ENCODE results near the gene RAB27A. TPM values are rescaled to one million over a fixed set of nuclear protein-coding genes. Genes with fewer than 3 reads are reported as not detected.
"Not testable (repeated sequence)": the region's sequence is repeated elsewhere in the genome, so short reads cannot be mapped to it uniquely, and the experiment has no call there.

Gene RAB27A
- polyA plus RNA-seq, 4 donors: 15.5 to 19.2 (median 18.2) TPM

DNA sequence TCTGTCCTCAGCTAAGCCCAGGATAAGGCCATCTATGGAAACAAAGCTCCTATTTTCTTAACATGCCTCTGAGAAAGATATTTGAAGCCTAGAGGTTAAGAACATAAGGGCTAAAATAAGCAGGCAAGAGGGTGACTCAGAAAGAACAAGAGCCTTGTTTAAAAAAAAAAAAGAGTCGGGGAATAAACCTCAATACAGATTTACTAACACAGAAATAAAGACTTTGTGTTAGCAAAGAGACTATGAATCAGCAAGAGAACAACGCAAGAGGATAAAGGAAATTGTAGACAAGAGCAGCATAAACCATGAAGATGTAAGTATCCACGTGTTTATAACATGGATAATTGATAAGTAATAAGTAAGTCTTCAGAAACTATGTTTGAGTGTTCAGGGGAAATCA lies 36.0 kb downstream of the RAB27A start:
- DNase-seq (ENCODE audit: low read depth in 4 of 4, low spot score in 2 of 4): no peak

DNA sequence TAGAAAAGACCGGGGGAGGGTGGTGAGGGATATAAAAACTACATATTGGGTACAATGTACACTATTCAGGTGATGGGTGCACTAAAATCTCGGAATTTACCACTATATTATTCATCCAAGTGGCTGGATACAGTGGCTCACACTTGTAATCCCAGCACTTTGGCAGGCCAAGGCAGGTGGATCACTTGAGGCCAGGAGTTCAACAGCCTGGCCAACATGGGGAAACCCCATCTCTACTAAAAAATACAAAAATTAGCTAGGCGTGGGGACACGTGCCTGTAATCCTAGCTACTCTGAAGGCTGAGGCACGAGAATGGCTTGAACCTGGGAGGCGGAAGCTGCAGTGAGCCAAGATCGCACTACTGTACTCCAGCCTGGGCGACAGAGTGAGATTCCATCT lies 37.4 kb downstream of the RAB27A start:
- DNase-seq (ENCODE audit: low read depth in 4 of 4, low spot score in 2 of 4): not testable (repeated sequence)

DNA sequence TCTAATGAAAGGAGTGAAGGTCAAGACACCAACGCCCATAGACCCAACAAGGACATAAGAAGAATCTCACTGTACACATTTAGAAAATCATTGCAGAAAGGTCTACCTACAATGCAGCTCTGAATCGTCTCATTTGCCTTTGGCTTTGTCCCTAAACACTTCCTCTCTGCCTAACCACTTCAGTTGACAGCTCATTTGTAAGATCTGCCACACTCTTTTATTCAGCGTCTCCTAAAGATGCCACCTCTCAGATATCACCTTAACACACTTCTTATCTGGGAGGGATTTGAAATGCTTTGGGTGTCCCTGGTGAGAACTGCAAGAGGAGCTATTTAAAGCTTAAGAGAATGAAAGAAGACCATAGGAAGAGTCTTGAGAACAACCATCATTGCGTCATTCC lies 38.7 kb downstream of the RAB27A start:
- no peak for DNase-seq (ENCODE audit: low read depth in 4 of 4, low spot score in 2 of 4)

DNA sequence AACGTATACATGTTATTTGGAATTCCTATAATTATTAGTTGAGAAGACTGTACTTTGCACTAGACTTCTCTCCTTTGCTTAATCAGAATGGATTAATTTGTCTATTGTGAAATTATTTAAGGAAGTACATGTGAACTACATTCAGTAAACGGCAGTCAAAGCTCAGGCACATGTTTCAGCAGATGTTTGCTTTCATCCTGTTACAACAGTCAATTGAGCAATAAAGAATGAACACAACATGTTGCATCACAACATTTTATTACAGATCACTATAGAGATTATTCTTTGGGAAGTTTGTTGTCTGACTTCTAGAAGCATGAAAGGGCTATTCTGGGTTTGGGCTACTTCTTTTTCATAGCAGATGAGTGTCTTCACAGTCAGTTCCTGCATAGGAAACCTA lies 39.2 kb downstream of the RAB27A start:
- DNase-seq (ENCODE audit: low read depth in 4 of 4, low spot score in 2 of 4): no peak

DNA sequence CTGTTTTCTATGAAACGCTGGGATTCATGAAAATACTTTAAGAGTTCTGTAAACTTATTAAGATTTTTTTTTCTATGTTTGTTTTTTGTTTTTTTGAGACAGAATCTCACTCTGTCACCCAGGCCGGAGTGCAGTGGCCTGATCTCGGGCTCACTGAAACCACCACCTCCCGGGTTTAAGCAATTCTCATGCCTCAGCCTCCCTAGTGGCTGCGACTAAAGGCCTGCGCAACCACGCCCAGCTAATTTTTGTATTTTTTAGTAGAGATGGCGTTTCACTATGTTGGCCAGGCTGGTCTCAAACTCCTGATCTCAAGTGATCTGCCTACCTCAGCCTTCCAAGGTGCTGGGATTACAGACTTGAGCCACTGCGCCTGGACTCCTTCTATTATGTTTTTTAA lies 39.7 kb downstream of the RAB27A start:
- not testable (repeated sequence) for DNase-seq (ENCODE audit: low read depth in 4 of 4, low spot score in 2 of 4)

DNA sequence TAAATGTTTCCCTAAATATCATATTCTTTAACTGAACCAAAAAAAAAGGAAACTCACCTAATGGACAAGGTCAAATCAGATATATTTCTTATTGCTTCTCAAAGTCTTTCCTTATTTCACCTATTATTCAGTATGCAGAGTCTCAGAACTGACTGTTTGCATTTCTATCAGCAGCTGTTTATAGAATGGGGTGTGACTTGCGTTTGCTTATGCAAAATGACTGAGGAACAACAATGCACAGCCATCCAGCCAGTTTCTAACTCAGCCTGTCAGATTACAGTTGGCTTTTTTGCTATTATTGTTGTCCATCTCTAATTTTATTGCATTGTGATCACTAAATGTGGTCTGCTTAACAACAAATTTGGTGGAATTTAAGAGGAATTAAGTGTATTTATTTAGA lies 40.7 kb downstream of the RAB27A start:
- no peak for DNase-seq (ENCODE audit: low read depth in 4 of 4, low spot score in 2 of 4)

DNA sequence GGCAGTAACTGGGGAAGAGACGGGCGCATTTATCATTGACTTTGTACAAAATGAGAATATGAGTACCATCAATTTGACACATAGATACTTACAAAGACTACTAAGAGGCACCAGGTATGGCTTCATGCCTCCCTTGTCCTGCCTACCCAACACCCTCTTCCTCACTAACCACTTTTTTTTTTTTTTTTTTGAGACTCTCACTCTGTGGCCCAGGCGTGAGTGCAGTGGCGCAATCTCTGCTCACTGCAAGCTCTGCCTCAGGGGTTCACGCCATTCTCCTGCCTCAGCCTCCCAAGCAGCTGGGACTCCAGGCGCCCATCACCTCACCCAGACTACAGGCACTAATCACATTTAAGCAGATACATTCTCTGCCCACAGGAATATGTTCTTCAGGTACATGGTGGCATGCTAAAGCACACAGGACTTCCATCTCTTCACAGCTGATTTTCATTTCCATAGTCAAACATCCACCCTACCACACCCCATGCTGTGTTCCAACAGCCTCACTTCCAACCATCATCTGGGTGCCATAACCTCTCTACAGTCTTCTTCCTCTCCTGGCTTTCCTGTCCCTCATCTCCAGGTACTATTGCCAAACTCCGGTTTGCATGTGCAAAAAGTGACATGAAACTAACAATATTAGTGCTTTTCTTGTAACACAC lies 41.7 kb downstream of the RAB27A start:
- no peak for DNase-seq (ENCODE audit: low read depth in 4 of 4, low spot score in 2 of 4)

GRCh38 chr15:55247311-55247710 lies 42.3 kb downstream of the RAB27A start:
- no peak for DNase-seq (ENCODE audit: low read depth in 4 of 4, low spot score in 2 of 4)

DNA sequence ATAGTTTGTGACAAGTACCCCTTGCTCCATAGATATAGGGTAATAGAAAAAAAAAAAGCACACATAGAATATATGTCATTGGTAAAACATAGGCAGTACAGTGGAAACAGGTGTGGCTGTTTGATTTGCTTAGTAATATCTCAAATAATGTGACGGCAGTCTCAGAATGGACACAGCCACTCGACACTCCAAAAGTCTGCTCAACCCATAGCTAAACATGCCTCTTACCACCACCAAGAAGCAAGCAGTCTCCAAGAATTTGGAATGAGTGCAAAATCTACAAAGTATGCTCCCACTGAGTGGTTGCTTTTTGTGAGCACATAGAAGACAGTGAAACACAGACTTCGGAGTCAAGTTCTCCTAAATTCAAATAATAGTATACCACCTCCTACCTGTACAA lies 43.0 kb downstream of the RAB27A start:
- DNase-seq (ENCODE audit: low read depth in 4 of 4, low spot score in 2 of 4): no peak

DNA sequence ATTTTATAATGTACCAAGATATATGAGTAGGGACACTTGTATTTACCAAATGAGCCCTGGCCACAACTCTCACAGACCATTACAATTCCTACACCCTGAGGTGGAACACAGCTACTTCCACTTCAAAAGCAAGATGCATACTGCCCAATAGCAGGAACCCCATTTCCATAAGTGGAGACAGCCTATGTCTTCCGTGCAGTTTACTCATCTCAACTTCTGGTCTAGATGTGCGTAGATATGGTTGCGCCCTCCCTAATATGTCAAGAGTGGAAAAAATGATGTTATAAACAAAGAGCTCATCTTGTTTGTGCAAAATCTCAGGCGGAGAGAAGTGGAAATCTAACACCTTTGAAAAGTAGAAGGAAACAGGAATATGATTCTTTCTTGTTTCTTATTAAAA lies 44.6 kb downstream of the RAB27A start:
- DNase-seq (ENCODE audit: low read depth in 4 of 4, low spot score in 2 of 4): no peak

DNA sequence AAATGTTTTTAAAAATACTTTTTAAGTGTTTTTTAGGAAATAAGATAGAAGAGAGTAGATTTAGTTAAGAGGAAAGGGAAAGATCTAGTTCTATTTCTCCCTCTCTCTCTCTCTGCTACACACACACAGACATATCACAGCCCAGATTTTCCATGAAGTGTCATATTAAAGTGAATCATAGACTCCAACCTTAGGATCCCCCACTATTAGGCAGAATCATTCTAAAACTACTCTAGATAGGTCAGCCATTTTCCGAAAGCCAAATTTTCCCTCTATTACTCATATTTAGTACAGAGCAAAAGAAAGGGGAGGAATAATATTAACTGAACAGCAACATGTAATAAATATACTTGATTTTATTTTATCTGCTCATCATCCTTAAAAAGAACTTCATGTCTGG lies 47.7 kb downstream of the RAB27A start:
- DNase-seq (ENCODE audit: low read depth in 4 of 4, low spot score in 2 of 4): no peak

DNA sequence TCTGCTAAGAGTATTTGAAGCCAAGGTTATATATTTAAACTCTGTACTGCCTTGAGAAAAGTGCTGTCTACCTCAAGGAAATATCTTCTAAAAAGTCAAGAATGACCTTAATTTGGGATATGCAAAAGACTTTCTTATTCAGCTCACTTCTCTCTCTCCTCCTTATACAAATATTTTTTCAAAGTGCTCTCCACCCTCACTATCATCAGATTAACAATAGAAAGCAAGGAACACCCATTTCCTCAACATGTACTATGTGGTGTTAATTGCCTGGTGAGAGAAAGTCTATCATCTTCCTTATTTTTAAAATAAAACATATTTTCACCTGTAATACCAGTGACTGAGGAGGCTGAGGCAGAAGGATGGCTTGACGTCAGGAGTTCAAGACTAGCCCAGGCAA lies 48.4 kb downstream of the RAB27A start:
- DNase-seq (ENCODE audit: low read depth in 4 of 4, low spot score in 2 of 4): no peak

DNA sequence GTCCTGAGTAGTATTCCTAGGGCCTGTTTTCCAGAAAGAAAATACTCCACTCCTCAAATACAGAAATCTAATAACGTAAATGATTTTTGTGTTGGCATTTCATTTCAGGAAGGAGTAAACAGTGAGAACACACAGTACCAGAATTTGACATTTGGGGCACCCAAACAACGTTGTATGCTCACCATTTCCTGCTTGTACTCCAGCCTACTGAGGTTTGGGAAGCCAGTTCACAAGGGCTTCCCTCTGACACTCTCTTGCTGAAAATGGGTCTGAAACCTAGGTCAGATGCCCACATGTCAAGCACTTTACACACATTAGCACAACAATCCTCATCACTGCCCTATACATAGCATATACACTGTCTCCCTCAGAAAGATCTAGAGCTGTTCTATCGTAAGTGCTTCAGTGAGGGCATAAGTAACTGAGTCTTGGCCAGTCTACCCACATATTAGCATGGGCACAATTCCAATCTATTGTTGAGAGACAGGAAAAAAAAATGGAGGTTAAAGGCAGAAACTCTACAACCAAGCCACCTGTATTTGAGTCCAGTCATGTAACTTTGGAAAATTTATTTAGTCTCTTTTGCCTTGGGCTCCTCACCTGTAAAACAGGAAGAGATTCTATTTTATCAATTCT lies 49.4 kb downstream of the RAB27A start:
- no peak for DNase-seq (ENCODE audit: low read depth in 4 of 4, low spot score in 2 of 4)

DNA sequence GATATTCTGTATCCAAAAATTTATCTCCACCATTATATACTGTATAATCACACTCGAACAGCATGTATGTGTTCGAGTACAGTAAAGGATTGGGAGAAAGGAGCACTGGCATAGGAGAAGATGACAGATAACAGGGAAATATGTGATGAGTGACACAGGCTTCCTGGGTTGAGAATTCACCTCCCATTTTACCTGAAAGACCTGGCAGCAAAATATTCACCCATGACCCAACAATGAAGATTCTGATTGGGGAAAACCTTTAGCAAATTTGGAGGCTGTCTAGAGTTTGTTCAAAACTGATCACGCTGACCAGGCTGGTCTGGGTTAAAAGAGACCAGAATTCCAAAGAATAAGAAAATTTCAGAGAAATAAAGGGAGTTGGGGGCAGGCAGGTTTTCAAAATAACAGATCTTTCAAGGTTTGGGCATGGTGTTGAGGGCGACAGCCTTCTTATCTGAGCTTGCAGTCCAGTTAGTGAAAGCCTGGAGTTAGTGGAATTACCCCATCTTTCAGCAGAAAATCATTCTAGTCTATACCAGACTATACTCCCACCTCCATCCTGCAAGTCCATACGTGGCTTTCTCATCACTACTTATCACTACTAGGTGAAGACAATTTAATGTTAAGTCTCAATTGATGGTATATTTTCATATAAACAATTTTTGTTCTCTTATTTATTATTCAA lies 50.0 kb downstream of the RAB27A start:
- no peak for DNase-seq (ENCODE audit: low read depth in 4 of 4, low spot score in 2 of 4)

- DNase-seq (ENCODE audit: low read depth in 4 of 4, low spot score in 2 of 4): no peak
These were observed 50.7 kb downstream of the RAB27A start for GRCh38 chr15:55238877-55239276.

DNA sequence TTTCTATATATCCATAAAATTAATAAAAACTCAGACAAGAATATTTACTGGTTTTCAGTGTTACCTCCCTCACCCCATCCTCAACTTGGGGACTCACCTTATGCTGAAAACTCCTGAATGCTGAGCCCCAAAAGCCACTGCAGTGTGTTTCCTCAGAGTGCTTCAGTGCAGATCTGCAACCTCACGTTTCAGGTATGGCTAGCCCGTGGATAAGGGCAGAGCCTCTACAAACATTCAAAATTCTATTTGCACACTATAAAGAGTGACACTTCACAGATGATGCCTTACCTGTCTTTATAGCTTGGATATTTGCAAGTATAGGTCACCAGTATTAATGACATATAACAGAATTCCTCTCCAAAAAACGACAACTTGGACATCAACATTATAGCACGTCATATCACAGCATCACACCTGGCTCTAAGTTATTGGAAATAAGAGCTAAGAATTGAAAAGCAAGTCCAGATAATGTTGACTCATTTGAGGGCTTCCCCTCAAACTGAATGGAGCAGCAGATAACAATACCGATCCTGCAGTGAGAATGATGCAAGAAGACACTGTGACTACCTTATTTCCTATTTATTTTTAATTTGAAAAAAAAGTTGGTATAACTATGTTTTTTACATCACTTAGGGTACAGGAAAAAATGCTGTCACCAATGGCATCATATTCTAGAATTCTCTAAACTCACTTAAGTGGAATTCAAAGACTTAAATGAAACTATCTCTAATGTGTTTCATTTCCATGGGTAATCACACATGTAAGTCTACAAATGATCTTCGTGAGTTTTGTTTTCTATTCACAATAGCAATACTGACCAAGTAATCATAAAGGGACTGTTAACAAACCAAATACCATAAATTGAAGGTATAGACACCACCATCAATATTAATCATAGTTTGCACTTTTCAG lies 52.1 kb downstream of the RAB27A start:
- DNase-seq (ENCODE audit: low read depth in 4 of 4, low spot score in 2 of 4): no peak

DNA sequence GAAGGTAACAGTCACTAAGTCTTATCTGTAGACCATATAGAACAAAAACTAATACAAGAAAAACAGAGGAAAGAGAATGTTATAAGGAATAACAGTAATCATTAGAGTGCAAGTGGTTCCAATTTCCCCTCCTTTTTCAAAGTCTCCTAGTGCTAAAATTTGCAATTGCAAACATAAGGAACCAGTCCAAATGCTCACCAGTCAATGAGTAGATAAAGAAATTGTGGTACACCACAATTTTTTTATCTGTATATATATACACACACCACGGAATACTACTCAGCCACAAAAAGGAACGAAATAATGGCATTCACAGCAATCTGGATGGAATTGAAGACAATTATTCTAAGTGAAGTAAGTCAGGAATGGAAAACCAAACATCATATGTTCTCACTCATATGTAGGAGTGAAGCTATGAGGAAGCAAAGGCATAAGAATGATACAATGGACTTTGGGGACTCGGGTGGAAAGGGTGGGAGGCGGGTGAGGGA lies 54.0 kb downstream of the RAB27A start:
- DNase-seq (ENCODE audit: low read depth in 4 of 4, low spot score in 2 of 4): no peak

GRCh38 chr15:55234800-55235104 lies 54.9 kb downstream of the RAB27A start:
- DNase-seq (ENCODE audit: low read depth in 4 of 4, low spot score in 2 of 4): no peak

GRCh38 chr15:55234104-55234799 lies 55.4 kb downstream of the RAB27A start:
- no peak for DNase-seq (ENCODE audit: low read depth in 4 of 4, low spot score in 2 of 4)

DNA sequence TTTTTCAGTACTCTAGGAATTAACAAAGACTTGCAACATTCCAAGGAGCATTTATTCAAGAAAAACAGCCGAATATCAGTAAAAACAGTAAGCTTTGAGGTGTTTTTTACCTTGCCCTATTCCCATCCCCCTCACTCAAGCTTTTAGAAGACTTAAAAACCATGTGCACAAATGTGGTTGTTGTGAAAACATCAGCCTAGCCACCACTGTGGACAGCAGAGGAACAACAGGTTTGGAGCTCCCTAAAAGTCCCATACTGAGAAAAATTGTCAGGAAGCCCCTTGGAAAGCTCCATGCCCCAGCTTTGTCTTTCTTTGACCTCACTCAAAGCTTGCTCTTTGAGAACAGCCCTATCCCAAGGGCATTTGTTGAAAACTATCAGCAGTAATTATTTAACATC lies 58.2 kb downstream of the RAB27A start:
- no peak for DNase-seq (ENCODE audit: low read depth in 4 of 4, low spot score in 2 of 4)

Data from left renal cortex interstitium (tissue), 4 donors.